GM12892 (cell line): ENCODE measurements around the gene PWWP3B. TPM values are rescaled to one million over a fixed set of nuclear protein-coding genes. Genes with fewer than 3 reads are reported as not detected.
"Not testable (repeated sequence)": the region's sequence is repeated elsewhere in the genome, so short reads cannot be mapped to it uniquely, and the experiment has no call there.

Experiments used
- DNase-seq: peaks from one replicate; pipeline ENCODE4 v3.0.0; 2011; ENCODE audit not compliant: insufficient read length
- FAIRE-seq: peaks from 2 replicates; lab custom pipeline; 2011; peaks lifted over from hg19 to GRCh38; lab: Jason Lieb, UNC
- POLR2A ChIP-seq: IDR thresholded peaks from 2 replicates; pipeline ENCODE4 v1.6.1; 2011; ENCODE audit warnings: low read depth, low read length, control low read depth
- POLR2AphosphoS5 ChIP-seq: IDR thresholded peaks from 2 replicates; pipeline ENCODE4 v1.6.1; 2011; ENCODE audit warnings: low read depth, low read length, control low read depth
- TAF1 ChIP-seq: IDR thresholded peaks from 2 replicates; pipeline ENCODE4 v1.6.1; 2011; ENCODE audit warnings: low read depth, mild to moderate bottlenecking, control low read depth, low read length, borderline replicate concordance
- polyA plus RNA-seq: library from polyadenylated mRNA; unstranded; fragments of >200 nt; gene quantifications from one replicate; pipeline ENCODE4 v1.2.1, GENCODE V29; 2012; ENCODE audit warnings: missing spikeins, inconsistent platforms; ENCODE audit not compliant: missing spikeins

PWWP3B gene
- polyA plus RNA-seq, result not detected

DNA sequence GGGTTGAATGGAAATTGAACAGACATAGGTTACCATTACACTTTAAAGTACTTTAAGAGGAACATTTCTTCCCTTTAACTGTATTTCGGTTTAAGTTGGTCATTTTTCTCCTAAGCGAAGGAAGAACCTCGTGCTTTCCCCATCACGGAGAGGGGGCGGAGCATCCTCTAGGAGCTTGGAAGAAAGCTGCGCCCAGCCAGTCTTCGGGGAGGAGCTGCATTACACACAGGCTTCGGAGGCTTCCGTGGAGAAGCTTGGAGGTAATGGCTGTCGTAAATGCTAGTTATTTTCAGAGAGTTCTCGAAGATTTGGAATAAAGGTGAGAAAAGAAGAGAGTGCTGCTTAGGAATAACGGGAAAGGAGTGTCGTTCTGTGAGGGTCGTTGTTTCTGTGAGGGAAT is at the start of gene PWWP3B:
Gene PWWP3B, plus strand, starts transcription at position 199 of the 400 bp plus-strand sequence. CDS start 37,128 bp downstream, outside the sequence.
- FAIRE-seq, result no peak
- TF ChIP-seq POLR2AphosphoS5 (no peak), POLR2A (no peak), TAF1 (no peak)
- no peak for DNase-seq

- FAIRE-seq (no peak), DNase-seq (no peak)
- no peak for TF ChIP-seq POLR2A
- no peak for TF ChIP-seq TAF1
- TF ChIP-seq POLR2AphosphoS5, result no peak
Observed at GRCh38 chrX:106139048-106139447, 29.1 kb upstream of the PWWP3B start.

- TF ChIP-seq POLR2AphosphoS5 (no peak), TAF1 (no peak), POLR2A (no peak)
- DNase-seq (no peak), FAIRE-seq (no peak)
Observed at GRCh38 chrX:106144755-106145639, 23.1 kb upstream of the PWWP3B start.

DNA sequence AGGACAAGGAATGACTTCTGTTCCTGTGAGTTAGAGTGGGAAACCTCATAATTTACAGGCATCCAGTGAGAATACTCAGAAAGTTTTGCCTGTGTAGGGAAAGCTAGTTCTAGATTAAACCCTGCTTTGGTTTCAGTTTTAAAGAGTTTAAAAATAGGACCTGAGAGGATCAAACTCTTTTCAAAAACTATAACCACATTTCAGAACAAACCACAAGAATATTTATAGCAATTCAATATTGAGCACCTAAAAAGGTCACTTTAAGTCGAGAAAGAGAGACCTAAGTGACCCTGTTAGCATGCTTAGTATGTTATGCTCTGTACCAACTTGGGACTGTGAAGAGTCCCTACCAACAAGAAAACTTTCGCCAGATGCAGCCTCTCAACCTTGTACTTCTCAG is 17.4 kb upstream of the PWWP3B start:
- no peak for TF ChIP-seq POLR2AphosphoS5
- TF ChIP-seq TAF1, result no peak
- TF ChIP-seq POLR2A, result no peak
- DNase-seq (no peak), FAIRE-seq (no peak)

DNA sequence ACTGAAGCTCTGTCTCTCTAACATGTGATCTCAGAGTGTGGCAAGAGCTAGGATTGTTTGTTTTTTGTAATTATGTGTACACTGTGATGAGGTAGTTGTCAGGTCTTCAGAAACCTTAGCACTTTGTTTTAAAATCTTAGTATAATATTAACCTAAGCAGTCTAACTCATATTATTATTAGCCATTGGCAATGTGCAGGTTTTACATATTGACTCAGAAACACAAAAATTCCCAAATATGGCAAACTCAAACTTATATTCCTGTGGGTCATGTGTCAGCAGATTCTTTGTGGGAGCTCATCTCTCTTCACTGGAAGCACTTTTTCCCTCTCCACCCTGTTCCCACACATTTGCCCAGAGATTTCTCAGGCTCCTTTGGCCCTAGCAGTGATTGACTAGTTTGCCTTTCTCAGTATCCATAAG is 8.2 kb upstream of the PWWP3B start:
- FAIRE-seq, result no peak
- DNase-seq, result no peak
- TF ChIP-seq TAF1, result no peak
- no peak for TF ChIP-seq POLR2AphosphoS5
- no peak for TF ChIP-seq POLR2A

DNA sequence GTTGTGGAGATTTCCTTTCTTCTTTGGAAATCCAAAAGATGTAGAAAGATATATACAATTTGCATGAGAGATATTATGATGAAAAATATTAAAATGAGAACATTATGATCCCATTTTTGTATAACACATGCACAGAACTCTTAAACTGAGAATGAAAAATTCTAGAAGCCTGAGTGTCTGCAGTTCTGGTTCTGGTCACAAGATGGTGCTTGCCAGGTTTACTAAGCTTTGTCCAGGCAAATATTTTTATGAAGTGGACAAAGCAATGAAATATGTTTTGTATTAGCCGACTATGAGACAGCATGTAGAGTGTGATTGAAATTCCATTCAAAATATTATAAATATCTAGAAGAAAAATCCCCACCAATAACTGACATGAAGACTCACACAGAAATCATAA is 2.2 kb downstream of the PWWP3B start:
- FAIRE-seq (no peak), DNase-seq (no peak)
- no peak for TF ChIP-seq POLR2A

DNA sequence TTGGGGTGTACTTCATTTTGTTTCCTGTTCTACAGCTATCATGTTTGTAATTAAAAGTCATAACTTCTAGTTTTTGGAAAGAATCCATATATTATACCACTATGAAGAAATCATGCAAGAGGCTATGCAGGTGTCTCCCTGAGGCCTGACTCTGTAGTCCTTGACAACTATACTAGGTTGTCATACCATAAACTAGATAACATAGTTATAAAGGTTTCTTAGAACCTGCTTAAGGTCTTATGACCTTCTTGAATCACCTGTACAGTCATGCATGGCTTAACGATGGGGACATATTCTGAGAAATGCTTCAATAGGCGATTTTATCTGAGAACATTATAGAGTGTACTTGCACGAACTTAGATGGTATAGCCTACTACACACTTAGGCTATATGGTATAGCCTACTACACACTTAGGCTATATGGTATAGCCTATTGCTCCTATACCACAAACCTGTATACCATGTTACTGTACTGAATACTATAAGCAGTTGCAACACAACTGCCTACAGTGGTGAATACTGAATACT is 3.3 kb downstream of the PWWP3B start:
- FAIRE-seq (no peak), DNase-seq (no peak)
- TF ChIP-seq POLR2A, result no peak
- TF ChIP-seq POLR2AphosphoS5, result no peak

DNA sequence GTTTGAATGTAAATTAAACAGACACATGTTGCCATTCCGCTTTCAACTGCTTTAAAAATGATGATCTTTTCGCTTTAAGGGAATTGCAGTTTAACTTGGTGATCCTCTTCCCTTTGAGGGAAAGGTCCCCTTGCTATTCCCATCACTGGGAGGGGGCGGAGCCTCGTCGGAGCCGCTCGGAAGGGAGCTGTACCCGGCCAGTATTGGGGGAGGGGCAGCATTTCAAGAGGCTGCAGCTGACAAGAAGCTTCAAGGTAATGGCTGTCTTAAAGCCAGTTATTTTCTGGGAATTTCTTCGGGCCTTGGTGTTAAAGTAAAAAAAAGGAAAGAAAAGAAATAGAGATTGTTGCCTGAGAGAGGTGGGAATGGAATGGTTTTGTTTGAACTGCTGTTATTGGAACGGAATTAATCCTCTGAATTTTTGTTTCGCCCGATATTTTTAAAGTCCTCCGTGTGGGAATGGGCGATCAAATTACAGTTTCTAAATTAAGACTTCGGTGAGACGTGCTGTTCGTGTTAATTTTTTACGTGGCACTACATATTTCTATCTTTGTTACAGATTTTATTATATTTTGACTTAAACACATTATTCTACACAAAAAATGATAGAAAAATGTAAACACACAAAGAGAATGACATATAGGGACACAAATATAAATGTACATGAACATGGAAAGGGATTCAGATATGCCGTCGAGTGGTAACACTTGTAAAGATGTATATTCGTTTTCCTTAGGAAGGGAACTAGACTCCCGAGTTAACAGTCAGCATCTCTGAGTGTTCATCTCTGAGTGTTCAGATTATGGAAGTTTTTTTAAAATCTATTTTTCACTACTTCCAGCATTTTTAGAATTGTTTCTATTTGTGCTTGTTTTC is 9.2 kb downstream of the PWWP3B start:
- no peak for FAIRE-seq

DNA sequence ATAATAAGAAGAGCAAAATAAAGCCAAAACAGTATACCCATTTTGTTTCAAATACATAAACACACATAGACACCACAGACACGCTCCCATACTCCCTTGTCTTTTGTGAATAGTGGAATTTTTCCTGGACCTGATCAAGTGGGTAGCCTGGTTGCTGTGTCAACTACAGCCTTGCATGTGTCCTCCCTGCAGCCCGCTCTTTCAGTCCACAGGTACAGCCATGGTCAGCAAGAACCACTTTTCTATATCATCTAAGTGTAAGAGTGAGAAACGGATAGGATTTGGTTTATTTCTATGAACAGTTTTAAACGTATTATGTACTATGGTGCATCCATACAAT is 9.8 kb downstream of the PWWP3B start:
- no peak for TF ChIP-seq POLR2A
- TF ChIP-seq POLR2AphosphoS5, result no peak
- TF ChIP-seq TAF1, result no peak
- FAIRE-seq, result no peak
- no peak for DNase-seq

More for the DNA sequence above, 9.2 kb downstream of the PWWP3B start:
- no peak for DNase-seq
- no peak for TF ChIP-seq POLR2A

DNA sequence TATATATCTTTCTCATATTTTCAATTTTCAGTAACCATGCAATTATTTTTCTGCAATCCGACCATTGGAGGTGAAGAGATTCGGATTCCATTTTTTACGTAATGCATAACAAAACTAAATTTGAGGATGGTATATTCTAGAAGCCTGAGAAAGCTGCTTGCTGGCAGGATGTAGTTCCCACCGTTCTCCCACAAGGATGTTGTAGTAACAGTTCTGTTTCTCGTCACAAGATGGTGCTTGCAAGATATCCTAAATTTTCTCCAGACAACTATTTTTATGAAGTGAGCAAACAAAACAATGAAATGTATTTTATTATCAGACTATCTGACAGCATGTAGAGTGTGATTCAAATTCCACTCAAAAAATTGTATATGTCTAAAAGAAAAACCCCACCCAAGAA is 10.7 kb downstream of the PWWP3B start:
- TF ChIP-seq POLR2AphosphoS5, result no peak
- no peak for TF ChIP-seq POLR2A
- TF ChIP-seq TAF1, result no peak
- no peak for DNase-seq
- no peak for FAIRE-seq

DNA sequence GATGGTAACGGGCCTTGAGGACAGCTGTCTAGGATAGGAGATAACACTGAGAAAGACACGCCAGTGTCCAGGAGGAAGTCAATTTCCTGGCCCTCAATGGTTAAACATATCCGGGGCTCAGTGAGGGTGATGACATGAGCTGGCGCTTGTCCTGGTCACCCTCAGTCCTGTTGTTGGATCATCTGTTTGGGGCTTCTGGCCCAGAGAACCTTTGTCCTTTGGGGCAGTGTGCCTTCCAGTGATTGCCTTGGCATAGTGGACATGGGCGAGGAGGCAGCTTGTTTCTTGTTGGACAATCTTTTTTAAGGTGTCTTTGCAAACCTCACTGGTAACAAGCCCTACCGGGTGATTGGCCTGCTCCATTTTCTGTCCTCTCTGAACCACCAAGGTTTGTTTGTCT is 15.6 kb downstream of the PWWP3B start:
- not testable (repeated sequence) for FAIRE-seq, DNase-seq
